ENCODE measurements around the gene TLE1. TPM values are rescaled to one million over a fixed set of nuclear protein-coding genes. Genes with fewer than 3 reads are reported as not detected.
"Not testable (repeated sequence)": the region's sequence is repeated elsewhere in the genome, so short reads cannot be mapped to it uniquely, and the experiment has no call there.

Gene TLE1
- total RNA-seq, 1 experiment from 2014 or later = 22.0 TPM

DNA sequence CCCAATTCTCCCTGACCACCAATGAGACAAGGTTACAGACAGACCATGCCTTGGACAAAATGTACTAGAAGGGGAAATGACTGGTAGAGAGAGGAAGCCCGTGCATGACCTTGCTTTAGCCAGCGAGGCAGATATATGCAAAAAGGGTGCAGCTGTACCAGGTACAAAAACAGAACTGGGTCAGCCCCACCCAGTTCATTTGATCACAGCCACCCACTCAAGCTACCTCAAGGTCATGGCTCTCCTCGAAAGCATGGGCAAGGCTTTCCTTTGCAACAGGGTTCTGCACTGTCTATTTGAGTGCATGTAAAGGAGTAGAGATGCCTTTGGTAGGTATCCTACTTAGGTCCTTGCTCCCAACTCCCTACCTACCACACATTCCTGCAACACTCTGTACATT is 33.3 kb downstream of the TLE1 start:
- Histone ChIP-seq H3K4me1 (replicated peaks) (peaks cover 21% of the 10 kb centered on the region), H3K36me3 (peaks cover 8% of the 10 kb centered on the region), H3K9me3 (replicated peaks) (no peaks in the 10 kb centered on the region), H3K27ac (no peak overlapping the region), H3K27me3 (replicated peaks) (no peaks in the 10 kb centered on the region), H3K4me3 (no peak overlapping the region)
- no peak for DNase-seq (ENCODE audit: low read depth in 1 of 2, low spot score in 2 of 2)

- H3K36me3 ChIP-seq = peaks cover 12% of the 10 kb centered on the region
- peaks cover 21% of the 10 kb centered on the region for H3K4me1 ChIP-seq (replicated peaks)
- no peaks in the 10 kb centered on the region for H3K27me3 ChIP-seq (replicated peaks)
- H3K4me3 ChIP-seq = no peak overlapping the region
- no peak for DNase-seq (ENCODE audit: low read depth in 1 of 2, low spot score in 2 of 2)
- no peak overlapping the region; the same call in 1 of the 2 replicates for H3K27ac ChIP-seq
- no peaks in the 10 kb centered on the region for H3K9me3 ChIP-seq (replicated peaks)
Observed at GRCh38 chr9:81653240-81653639, 36.1 kb downstream of the TLE1 start.

DNA sequence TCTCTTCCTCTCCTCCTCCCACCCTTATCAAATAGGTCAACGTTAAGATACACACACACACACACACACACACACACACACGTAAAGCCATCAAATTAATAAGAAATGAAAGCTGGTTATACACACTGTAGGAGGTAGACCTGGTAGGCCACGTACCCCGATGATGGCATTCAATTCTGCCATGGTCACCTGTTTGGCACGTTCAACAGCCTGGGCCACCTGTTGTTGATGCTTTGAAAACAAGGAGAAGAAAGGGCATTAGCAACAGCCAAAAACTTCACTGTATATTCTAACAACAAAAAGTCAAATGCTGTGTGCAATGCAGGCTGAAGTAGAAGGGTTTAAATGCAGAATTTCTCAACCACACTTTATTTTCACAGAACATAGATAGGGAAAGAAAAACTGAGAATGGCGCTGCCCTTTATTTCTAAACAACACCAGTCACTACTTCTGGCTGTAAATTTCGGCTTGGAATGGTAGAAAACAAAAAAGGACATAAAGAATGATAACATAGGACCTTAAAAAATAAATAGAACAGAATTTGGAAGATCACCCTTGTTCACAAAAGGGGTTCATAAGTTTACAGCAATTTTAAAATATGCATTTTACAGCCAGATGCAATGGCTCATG is 37.2 kb downstream of the TLE1 start:
- no peaks in the 10 kb centered on the region for H3K27me3 ChIP-seq (replicated peaks)
- H3K4me3 ChIP-seq = no peak overlapping the region
- H3K36me3 ChIP-seq = peaks cover 12% of the 10 kb centered on the region
- peaks cover 20% of the 10 kb centered on the region for H3K4me1 ChIP-seq (replicated peaks)
- no peak for DNase-seq (ENCODE audit: low read depth in 1 of 2, low spot score in 2 of 2)
- H3K27ac ChIP-seq = no peak overlapping the region
- H3K9me3 ChIP-seq (replicated peaks) = no peaks in the 10 kb centered on the region

- no peak for DNase-seq (ENCODE audit: low read depth in 1 of 2, low spot score in 2 of 2)
- no peaks in the 10 kb centered on the region for H3K27me3 ChIP-seq (replicated peaks)
- H3K27ac ChIP-seq = no peak overlapping the region
- H3K4me3 ChIP-seq = no peak overlapping the region
- peaks cover 12% of the 10 kb centered on the region for H3K36me3 ChIP-seq
- peaks cover 13% of the 10 kb centered on the region for H3K4me1 ChIP-seq (replicated peaks)
- H3K9me3 ChIP-seq (replicated peaks) = no peaks in the 10 kb centered on the region
Observed at GRCh38 chr9:81650586-81651515, 38.5 kb downstream of the TLE1 start.

DNA sequence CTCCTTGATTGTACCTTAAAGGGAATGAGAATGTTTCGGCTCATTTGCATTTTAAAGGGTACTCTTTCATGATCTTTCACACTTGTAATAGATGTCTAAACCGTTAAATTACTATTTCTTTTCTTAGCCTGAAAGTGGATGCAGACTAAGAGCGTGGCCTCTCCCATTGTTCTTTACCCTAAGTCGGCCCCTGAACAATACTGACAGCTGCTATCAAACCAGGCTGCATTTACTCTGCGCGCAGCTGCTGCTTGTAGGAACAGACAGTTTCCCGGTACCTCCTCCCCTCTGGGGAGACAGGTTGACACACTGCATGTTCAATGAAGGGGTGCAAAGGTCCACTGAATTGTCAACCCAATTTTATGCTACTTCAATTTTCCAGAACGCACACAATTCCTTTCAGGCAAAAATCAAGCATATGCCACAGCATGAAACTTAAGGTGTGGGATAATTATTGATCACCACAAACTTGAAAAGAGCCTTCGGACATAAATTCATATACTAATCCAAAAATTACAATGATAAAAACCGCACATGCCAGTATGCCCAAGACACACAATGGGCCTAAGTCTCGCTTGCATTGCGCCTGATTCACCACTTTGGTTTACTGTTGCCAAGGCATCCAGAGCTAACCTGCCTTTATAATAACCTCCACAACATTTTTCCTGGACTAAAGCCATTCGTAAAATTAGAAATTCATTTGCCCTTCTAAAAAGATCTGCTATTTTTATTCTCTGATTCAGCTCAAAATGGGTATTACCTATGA is 39.7 kb downstream of the TLE1 start:
- no peaks in the 10 kb centered on the region for H3K27me3 ChIP-seq (replicated peaks)
- peaks cover 13% of the 10 kb centered on the region for H3K4me1 ChIP-seq (replicated peaks)
- DNase-seq (ENCODE audit: low read depth in 1 of 2, low spot score in 2 of 2) = no peak
- H3K27ac ChIP-seq = no peak overlapping the region
- H3K4me3 ChIP-seq = no peak overlapping the region
- H3K9me3 ChIP-seq (replicated peaks) = no peaks in the 10 kb centered on the region
- peaks cover 12% of the 10 kb centered on the region for H3K36me3 ChIP-seq

- Histone ChIP-seq H3K27ac (no peak overlapping the region), H3K4me3 (no peak overlapping the region), H3K36me3 (peaks cover 12% of the 10 kb centered on the region), H3K27me3 (replicated peaks) (no peaks in the 10 kb centered on the region), H3K9me3 (replicated peaks) (no peaks in the 10 kb centered on the region), H3K4me1 (replicated peaks) (peaks cover 12% of the 10 kb centered on the region)
- DNase-seq (ENCODE audit: low read depth in 1 of 2, low spot score in 2 of 2) = no peak
Observed at GRCh38 chr9:81648891-81649290, 40.5 kb downstream of the TLE1 start.

- Histone ChIP-seq H3K9me3 (replicated peaks) (no peaks in the 10 kb centered on the region), H3K4me3 (no peak overlapping the region), H3K36me3 (peaks cover 10% of the 10 kb centered on the region), H3K27ac (no peak overlapping the region), H3K4me1 (replicated peaks) (no peaks in the 10 kb centered on the region), H3K27me3 (replicated peaks) (no peaks in the 10 kb centered on the region)
- no peak for DNase-seq (ENCODE audit: low read depth in 1 of 2, low spot score in 2 of 2)
Observed at GRCh38 chr9:81646337-81646736, 43.0 kb downstream of the TLE1 start.

DNA sequence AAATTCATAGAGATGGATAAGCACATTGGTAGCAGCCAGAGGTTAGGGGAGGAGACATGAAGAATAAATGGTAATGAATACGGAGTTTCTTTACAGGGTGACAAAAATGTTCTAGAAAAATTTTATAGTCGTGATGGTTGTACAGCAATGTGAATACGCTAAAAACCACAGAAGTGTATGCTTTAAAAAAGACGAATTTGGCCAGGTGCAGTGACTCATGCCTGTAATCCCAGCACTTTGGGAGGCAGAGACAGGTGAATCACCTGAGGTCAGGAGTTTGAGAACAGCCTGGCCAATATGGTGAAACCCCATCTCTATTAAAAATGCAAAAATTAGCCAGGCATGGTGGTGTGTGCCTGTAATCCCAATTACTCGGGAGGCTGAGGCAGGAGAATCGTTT is 44.8 kb downstream of the TLE1 start:
- H3K4me1 ChIP-seq (replicated peaks); H3K27me3 ChIP-seq (replicated peaks); H3K27ac ChIP-seq; H3K4me3 ChIP-seq; H3K36me3 ChIP-seq; DNase-seq (ENCODE audit: low read depth in 1 of 2, low spot score in 2 of 2); H3K9me3 ChIP-seq (replicated peaks): not testable (repeated sequence)

DNA sequence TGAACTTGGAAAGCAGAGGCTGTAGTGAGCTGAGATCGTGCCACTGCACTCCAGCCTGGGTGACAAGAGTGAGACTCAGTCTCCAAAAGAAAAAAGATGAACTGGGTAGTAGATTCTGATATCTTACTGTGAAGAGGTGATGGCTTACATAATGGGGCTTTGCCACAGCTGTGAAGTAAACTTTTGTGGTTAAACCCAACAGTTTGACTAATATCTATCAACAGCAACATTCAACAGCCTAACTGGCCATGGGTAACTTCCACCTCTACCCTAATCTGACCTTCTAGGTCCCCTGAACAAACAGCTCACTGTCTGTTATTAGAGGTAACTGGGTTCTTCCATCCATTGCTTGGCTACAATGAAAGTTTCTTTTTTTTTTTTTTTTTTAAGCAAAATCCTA is 52.1 kb downstream of the TLE1 start:
- H3K27ac ChIP-seq = no peak overlapping the region
- H3K4me1 ChIP-seq (replicated peaks) = peaks cover 43% of the 10 kb centered on the region
- H3K4me3 ChIP-seq = no peak overlapping the region
- peaks cover 6% of the 10 kb centered on the region; the same call in 1 of the 2 replicates for H3K36me3 ChIP-seq
- DNase-seq (ENCODE audit: low read depth in 1 of 2, low spot score in 2 of 2) = no peak
- no peaks in the 10 kb centered on the region for H3K9me3 ChIP-seq (replicated peaks)
- no peaks in the 10 kb centered on the region for H3K27me3 ChIP-seq (replicated peaks)

GRCh38 chr9:81636255-81636599 is 53.1 kb downstream of the TLE1 start:
- no peaks in the 10 kb centered on the region for H3K9me3 ChIP-seq (replicated peaks)
- H3K4me1 ChIP-seq (replicated peaks) = peaks cover 43% of the 10 kb centered on the region
- DNase-seq (ENCODE audit: low read depth in 1 of 2, low spot score in 2 of 2) = no peak
- no peak overlapping the region for H3K4me3 ChIP-seq
- peaks cover 11% of the 10 kb centered on the region; the same call in 1 of the 2 replicates for H3K36me3 ChIP-seq
- no peaks in the 10 kb centered on the region for H3K27me3 ChIP-seq (replicated peaks)
- peak overlapping the region; percentile 55 for H3K27ac ChIP-seq

DNA sequence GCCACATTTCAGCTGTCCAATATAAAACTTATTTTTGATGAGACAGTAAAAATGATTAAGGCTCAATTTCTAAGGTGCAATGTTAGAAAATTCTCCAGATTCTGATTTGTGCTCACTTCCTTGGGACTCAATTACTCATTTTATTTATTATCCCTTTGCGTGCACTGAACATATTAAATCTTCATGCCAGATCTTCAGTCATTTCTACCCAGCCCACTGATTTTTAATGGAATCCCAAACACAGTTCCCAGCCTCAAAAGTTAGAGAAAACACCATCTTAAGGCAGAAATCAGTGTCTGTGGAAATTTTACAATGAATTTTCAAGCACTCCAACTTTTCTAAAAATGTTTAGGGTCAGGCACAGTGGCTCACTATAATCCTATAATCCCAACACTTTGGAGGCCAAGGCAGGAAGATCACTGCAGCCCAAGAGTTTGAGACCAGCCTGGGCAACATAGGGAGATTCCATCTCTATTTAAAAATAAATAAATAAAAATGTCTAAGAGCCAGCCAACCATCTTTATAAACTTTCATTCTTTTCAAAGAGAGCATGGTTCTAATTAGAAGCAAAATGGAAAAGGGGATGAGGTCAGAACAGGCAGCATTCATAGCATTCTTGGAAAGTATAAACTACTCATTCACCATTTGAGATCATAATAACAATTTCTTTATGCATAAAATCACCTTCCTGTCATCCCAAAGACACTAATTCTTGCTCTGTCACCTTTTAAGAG is 53.7 kb downstream of the TLE1 start:
- no peaks in the 10 kb centered on the region for H3K9me3 ChIP-seq (replicated peaks)
- no peaks in the 10 kb centered on the region for H3K27me3 ChIP-seq (replicated peaks)
- peaks cover 14% of the 10 kb centered on the region; the same call in 1 of the 2 replicates for H3K36me3 ChIP-seq
- no peak overlapping the region for H3K4me3 ChIP-seq
- DNase-seq (ENCODE audit: low read depth in 1 of 2, low spot score in 2 of 2) = peak in 1 of 2 experiments; percentile 63
- H3K27ac ChIP-seq = peak overlapping the region; percentile 55
- peaks cover 43% of the 10 kb centered on the region for H3K4me1 ChIP-seq (replicated peaks)

DNA sequence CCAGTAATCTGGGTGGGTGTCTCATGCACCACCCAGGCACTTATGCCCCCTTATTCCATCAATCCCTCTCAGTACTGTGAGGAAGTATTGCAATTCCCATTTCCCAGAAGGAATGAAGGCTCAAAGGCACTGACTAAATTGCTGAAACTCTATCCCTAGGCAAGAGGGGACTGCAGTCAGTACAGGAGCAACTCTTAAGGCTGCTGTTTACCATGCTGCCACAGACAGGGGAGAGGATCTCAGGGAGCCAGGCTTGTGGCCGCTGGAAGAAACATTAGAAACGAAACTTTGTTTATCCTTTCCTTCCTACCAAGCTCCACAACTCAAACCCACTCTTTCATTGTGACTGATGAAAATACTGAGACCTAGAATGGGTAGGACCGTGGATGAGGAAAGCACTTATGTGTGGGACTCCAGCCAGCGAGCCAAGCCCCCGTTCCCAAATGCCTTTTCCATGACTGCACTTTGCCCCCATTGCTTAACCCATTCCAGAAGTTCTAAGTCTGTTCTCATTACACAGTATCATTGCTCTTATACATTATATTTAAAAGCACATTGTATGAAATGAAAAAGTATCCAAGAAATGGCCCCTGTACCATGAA is 54.3 kb downstream of the TLE1 start:
- peaks cover 14% of the 10 kb centered on the region; the same call in 1 of the 2 replicates for H3K36me3 ChIP-seq
- DNase-seq (ENCODE audit: low read depth in 1 of 2, low spot score in 2 of 2) = no peak
- no peaks in the 10 kb centered on the region for H3K9me3 ChIP-seq (replicated peaks)
- H3K4me3 ChIP-seq = no peak overlapping the region
- no peaks in the 10 kb centered on the region for H3K27me3 ChIP-seq (replicated peaks)
- H3K4me1 ChIP-seq (replicated peaks) = peaks cover 43% of the 10 kb centered on the region
- H3K27ac ChIP-seq = peak overlapping the region; percentile 55

Data from SJSA1 (cell line).